Tibial nerve (tissue), 4 donors: ENCODE results near the gene ZNF317. TPM values are rescaled to one million over a fixed set of nuclear protein-coding genes. Genes with fewer than 3 reads are reported as not detected.
A peak's percentile ranks its signal among the peaks of the same experiment; 100 is the strongest.

Experiments used
- DNase-seq, 2 donors: peaks; one replicate each; pipeline ENCODE4 v3.0.0-alpha.2; 2019; ENCODE audit warnings: low spot score in 2 of 2
- H3K27ac ChIP-seq, 4 donors: fragments of 200-600 bp; sonication (generic) in 3 of 4; one replicate each; pipeline ENCODE4 v1.5.1; 2017 to 2019; ENCODE audit warnings: mild to moderate bottlenecking in 1 of 4
- H3K27me3 ChIP-seq, 2 donors: fragments of 200-600 bp; sonication (generic) in 1 of 2; one replicate each; pipeline versions ENCODE4 v1.5.1 to v1.6.0; 2017 to 2019
- H3K36me3 ChIP-seq, 3 donors: fragments of 200-600 bp; sonication (generic); one replicate each; pipeline ENCODE4 v1.5.1; 2018 to 2019
- H3K4me1 ChIP-seq, 4 donors: fragments of 200-600 bp; sonication (generic) in 3 of 4; one replicate each; pipeline ENCODE4 v1.5.1; 2017 to 2019
- H3K4me3 ChIP-seq, 4 donors: fragments of 200-600 bp; sonication (generic) in 3 of 4; one replicate each; pipeline ENCODE4 v1.5.1; 2017 to 2019; ENCODE audit warnings: mild to moderate bottlenecking in 1 of 4, moderate library complexity in 1 of 4
- H3K9me3 ChIP-seq, 4 donors: fragments of 200-600 bp; sonication (generic) in 3 of 4; one replicate each; pipeline ENCODE4 v1.5.1; 2017 to 2019
- CTCF ChIP-seq, 5 experiments: fragments of 200-600 bp in 3 of 5; fragments of 450-650 bp in 2 of 5; sonication (generic) in 3 of 5; IDR thresholded peaks; one replicate each; pipeline ENCODE4 v1.5.1; 2016 to 2019; ENCODE audit warnings: antibody characterized with exemption in 5 of 5, mild to moderate bottlenecking in 3 of 5, moderate library complexity in 2 of 5
- EP300 ChIP-seq, 2 donors: sonication (generic); formaldehyde crosslinking; IDR thresholded peaks; one replicate each; pipeline ENCODE4 v1.6.1; 2017; ENCODE audit warnings: antibody characterized with exemption in 2 of 2, mild to moderate bottlenecking in 1 of 2
- POLR2A ChIP-seq, 2 donors: fragments of 450-650 bp; IDR thresholded peaks; one replicate each; pipeline ENCODE4 v1.6.1; 2017; ENCODE audit warnings: antibody characterized with exemption in 2 of 2, mild to moderate bottlenecking in 2 of 2, moderate library complexity in 2 of 2
- WGBS, 2 donors: methylation state at CpG; one replicate each; pipeline ENCODE4 v1.1.5; 2018; 5-methylcytosine and 5-hydroxymethylcytosine counted together
- total RNA-seq, 4 donors: library from RNA; depleted of rRNA; stranded (reverse); fragments of >200 nt; gene quantifications; one replicate each; pipeline ENCODE4 v1.1.0, GENCODE V29; 2016

ZNF317 gene
- total RNA-seq, 4 donors from 2014 or later: 15.5 to 20.5 (median 17.8) TPM

GRCh38 chr19:9165261-9165660 lies 25.1 kb downstream of the ZNF317 start:
- H3K9me3 ChIP-seq: peaks cover 0 to 79% (median 18%) of the 10 kb centered on the region in 4 donors
- 89 to 96% methylated on average over 3 of the region's 3 CpGs for WGBS, 2 donors
- H3K4me1 ChIP-seq: no peaks in the 10 kb centered on the region
- H3K27me3 ChIP-seq: no peaks in the 10 kb centered on the region
- no peak for DNase-seq
- H3K36me3 ChIP-seq: peaks cover 14 to 93% (median 28%) of the 10 kb centered on the region in 3 donors
- H3K27ac ChIP-seq: no peak overlapping the region
- TF ChIP-seq EP300 (IDR thresholded peaks at IDR 0.05): no peak
- no peak for TF ChIP-seq POLR2A (IDR thresholded peaks at IDR 0.05)
- TF ChIP-seq CTCF (IDR thresholded peaks at IDR 0.05): no peak
- no peak overlapping the region for H3K4me3 ChIP-seq

- no peak for DNase-seq
- TF ChIP-seq POLR2A (IDR thresholded peaks at IDR 0.05) (no peak), CTCF (IDR thresholded peaks at IDR 0.05) (no peak), EP300 (IDR thresholded peaks at IDR 0.05) (no peak)
- peaks cover 0 to 71% (median 10%) of the 10 kb centered on the region in 4 donors for H3K9me3 ChIP-seq
- H3K27ac ChIP-seq: no peak overlapping the region
- 82 to 87% methylated on average over 4 of the region's 4 CpGs for WGBS, 2 donors
- no peaks in the 10 kb centered on the region for H3K4me1 ChIP-seq
- H3K27me3 ChIP-seq: no peaks in the 10 kb centered on the region
- H3K36me3 ChIP-seq: peaks cover 4 to 77% (median 12%) of the 10 kb centered on the region in 3 donors
- no peak overlapping the region for H3K4me3 ChIP-seq
Measured at GRCh38 chr19:9166846-9167245, 26.6 kb downstream of the ZNF317 start.

DNA sequence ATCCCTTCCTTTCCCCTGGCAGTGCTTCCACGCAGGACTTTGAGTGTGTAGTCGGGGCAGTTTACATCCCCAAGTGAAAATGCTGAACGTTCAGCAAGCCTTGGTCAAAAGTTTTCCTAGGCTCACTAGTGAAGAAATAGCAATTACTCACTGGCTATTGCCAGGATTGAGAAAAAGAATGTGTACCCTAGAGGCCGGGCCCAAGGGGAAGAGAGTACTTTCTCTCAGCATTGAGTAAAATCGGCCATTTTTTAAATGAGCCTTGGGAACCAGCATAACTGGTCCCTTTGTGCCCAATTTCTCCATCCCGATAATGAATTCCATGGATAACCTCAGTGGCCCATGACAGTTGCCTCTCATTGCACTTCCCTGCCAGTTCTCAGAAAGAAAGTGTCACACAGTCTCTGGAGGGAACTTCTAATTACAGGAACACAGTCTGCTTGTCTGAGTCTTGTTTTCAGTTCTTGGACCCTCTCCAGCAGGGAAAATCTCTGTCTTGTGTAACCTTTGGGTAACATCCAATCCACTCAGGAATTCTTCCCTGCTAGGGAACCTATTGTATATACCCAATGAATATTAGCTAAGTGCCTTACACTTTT lies 31.3 kb downstream of the ZNF317 start:
- 67 to 71% methylated on average over 6 of the region's 6 CpGs for WGBS, 2 donors
- H3K36me3 ChIP-seq: peaks cover 0 to 31% (median 0%) of the 10 kb centered on the region in 3 donors
- H3K4me1 ChIP-seq: no peaks in the 10 kb centered on the region
- no peaks in the 10 kb centered on the region for H3K27me3 ChIP-seq
- peaks cover 0 to 39% (median 1%) of the 10 kb centered on the region in 4 donors for H3K9me3 ChIP-seq
- H3K4me3 ChIP-seq: no peak overlapping the region
- peak in 1 of 2 donors; percentile 5 for DNase-seq
- TF ChIP-seq EP300 (IDR thresholded peaks at IDR 0.05) (no peak), CTCF (IDR thresholded peaks at IDR 0.05) (no peak), POLR2A (IDR thresholded peaks at IDR 0.05) (no peak)
- no peak overlapping the region for H3K27ac ChIP-seq

DNA sequence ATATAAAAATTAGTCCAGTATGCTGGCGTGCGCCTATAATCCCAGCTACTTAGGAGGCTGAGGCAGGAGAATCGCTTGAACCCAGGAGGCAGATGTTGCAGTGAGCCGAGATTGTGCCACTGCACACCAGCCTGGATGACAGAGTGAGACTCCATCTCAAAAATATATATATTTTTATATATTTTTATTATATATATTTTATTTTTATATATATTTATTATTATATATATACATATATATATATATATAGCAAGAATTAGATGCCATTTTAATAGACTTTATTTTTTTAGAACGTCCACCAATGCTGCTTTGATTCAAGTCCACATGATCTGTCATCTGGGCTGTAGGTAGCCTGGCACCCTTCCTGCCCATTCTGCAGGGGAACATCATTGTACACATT lies 35.1 kb downstream of the ZNF317 start:
- Histone ChIP-seq H3K27ac (no peak overlapping the region), H3K4me3 (no peak overlapping the region), H3K9me3 (peaks cover 0 to 14% (median 0%) of the 10 kb centered on the region in 4 donors), H3K36me3 (no peaks in the 10 kb centered on the region), H3K27me3 (no peaks in the 10 kb centered on the region), H3K4me1 (no peaks in the 10 kb centered on the region)
- TF ChIP-seq CTCF (IDR thresholded peaks at IDR 0.05): no peak
- TF ChIP-seq EP300 (IDR thresholded peaks at IDR 0.05): no peak
- TF ChIP-seq POLR2A (IDR thresholded peaks at IDR 0.05): no peak
- no peak for DNase-seq
- WGBS, 2 donors: 90 to 93% methylated on average over 5 of the region's 5 CpGs

GRCh38 chr19:9178901-9179300 lies 38.7 kb downstream of the ZNF317 start, which contains the start of gene OR7D2:
Gene OR7D2, plus strand, starts transcription at chr19:9178979. Its CDS starts 6,803 bp downstream, at chr19:9185782.
- no peaks in the 10 kb centered on the region for H3K27me3 ChIP-seq
- no peaks in the 10 kb centered on the region for H3K36me3 ChIP-seq
- no peaks in the 10 kb centered on the region for H3K4me1 ChIP-seq
- H3K4me3 ChIP-seq: no peak within 1 kb of the TSS
- no peak for TF ChIP-seq EP300 (IDR thresholded peaks at IDR 0.05)
- no peak for TF ChIP-seq CTCF (IDR thresholded peaks at IDR 0.05)
- no peak for TF ChIP-seq POLR2A (IDR thresholded peaks at IDR 0.05)
- DNase-seq: no peak
- 67 to 68% methylated on average over 4 of the region's 4 CpGs for WGBS, 2 donors
- no peak within 1 kb of the TSS for H3K27ac ChIP-seq
- no peaks in the 10 kb centered on the region for H3K9me3 ChIP-seq
